GM19397 (cell line): Measurements from ENCODE around the gene RBM24.

Experiments used
- ATAC-seq: cut with Tn5 transposase; IDR thresholded peaks from one replicate; pipeline ENCODE4 v1.9.1; 2021; ENCODE audit warnings: mild to moderate bottlenecking, moderate library complexity; ENCODE audit not compliant: unreplicated experiment

RBM24 gene

DNA sequence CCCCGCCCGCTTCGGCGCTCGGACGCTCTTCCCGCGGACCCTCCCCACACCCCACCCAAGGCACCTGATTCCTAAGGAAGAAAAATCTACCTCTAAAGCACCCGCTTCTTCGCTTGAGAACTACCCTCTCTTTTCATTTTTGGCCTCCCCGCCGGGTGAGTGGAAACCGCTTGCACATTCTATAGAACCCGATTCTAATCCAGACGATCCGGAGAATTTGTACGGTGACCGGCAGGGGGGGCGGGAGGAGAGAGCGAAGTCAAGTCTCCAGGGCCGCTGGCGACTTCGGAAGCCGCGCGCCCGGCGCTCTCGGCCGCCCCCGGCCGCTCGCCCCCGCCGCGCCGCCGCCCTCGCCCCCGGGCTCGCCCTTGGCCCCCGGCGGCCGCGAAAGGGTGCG is at the start of gene RBM24:
TSS of gene RBM24 (plus strand) at position 262 of the 397 bp plus-strand sequence. CDS start 221 bp downstream, outside the sequence.
- no peak for ATAC-seq

DNA sequence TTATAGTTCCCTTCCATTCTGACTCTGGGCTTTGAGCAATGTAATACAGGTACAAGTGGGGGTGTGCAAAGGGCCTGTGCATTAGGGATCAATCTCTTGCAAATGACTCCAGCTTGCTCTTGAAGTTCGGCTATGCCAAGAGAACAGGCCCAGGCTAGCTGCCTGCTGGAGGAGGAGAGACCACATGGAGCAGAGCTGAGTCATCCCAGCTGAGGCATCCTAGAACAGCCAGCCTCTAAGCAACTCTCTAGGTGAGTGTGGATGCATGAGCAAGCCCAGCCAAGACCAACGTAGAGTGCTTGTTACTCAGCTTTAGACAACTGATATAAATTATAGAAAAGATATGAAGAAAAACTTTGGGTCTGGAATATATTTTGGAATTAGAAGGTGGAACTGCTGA is 47.6 kb upstream of the RBM24 start:
- no peak for ATAC-seq

DNA sequence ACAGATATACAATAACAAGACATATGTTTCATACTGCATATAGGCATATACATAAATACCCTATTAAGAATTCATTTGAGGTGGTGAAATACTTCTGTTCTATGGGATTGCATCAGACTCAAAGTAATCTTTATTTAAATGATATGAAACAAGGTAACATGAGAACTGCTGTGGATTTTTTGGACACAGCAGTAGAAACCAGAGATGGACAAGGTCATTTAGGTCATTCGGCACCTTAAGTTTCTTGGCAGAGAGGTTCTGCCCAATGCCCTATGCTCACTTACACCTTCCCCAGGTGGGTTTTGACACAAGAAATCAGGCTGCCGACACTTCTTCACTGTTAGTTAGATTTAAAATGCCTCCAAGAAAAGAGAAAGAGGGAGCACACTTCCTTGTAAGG is 43.9 kb upstream of the RBM24 start:
- no peak for ATAC-seq

DNA sequence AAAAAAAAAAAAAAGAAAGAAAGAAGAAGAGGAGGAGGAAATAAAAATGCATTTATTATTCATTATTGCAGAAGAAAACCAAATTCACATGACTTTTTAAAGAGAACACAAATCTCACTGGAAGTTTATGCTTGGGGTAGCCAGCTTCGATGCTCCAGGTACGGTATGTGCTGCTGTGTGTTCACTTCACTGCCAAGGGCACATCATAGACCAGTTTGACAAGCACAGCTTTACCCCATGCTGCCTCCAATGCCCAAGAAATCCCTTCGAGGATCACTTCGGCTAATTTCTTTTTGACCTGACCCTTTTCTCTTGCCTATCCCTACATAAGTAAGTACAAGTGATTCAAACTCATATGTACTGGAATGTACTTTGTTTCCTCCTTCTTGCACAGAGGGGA is 41.9 kb upstream of the RBM24 start:
- no peak for ATAC-seq

DNA sequence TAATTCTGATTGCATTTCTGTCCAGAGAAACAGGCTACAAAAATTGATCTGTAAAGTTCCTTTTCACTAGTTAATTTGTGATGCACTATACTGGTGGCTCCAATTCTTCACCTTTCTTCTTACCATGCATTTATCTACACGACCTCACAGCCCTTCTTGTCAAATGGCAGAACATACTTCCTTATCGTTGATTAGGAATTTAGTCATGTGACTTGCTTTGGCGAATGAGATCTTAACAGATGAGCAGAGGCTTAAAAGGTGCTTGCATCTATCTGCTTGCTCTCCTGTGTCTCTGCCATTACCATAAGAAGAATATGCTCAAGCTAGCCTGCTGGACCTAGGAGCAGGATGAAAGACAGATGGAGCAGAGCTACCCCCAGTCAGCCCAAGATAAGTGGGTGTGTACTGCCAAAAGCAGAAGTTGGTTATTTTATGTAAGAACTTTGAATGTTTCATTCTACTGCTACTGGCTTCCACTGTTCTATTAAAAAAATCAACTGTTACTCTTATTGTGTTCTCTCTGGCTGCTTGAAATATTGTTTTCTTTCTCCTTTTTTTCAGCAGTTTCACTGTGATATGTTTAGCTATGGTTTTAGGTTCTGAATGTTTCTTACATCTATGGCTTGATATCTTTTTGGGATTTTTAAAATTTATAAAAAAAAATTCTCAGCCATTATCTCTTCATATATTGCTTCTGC is 40.2 kb upstream of the RBM24 start:
- ATAC-seq = no peak

DNA sequence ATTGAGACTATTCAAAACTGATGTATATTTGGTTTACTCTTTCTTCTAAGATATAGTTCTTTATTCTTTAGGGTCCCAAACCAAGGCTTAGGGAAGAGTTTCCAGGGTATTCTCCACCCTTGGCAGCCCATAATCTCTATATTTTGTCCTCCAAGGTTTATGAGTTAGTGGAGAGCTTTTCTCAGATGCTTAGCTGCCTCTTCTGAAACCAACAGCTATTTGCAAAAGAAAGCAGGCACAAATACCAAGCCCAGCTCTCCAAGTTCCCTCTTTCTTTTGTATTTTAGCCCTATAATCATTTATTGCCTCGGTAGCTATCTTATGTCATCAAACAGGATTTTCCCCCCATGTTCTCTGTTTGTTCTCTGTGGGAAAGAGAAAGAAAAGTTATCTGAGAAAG is 39.1 kb upstream of the RBM24 start:
- no peak for ATAC-seq

DNA sequence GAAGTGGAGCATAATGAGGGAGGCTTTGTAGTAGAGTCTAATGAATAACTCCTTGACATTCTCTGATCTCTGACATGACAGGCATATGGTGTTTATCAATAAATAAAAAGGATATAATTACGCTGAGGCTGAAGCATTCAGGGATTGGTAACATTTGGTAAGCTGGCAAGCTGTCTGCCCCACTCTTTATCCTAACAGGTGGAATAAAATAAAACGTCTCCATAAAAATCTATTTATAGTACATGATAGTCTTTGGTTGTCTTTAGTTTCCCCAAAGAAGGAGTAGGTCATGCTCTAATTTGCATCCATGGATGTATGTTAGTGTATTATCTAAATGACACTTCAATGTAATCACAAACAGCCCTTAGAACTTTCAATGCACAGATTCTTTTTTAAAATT is 30.9 kb upstream of the RBM24 start:
- no peak for ATAC-seq

DNA sequence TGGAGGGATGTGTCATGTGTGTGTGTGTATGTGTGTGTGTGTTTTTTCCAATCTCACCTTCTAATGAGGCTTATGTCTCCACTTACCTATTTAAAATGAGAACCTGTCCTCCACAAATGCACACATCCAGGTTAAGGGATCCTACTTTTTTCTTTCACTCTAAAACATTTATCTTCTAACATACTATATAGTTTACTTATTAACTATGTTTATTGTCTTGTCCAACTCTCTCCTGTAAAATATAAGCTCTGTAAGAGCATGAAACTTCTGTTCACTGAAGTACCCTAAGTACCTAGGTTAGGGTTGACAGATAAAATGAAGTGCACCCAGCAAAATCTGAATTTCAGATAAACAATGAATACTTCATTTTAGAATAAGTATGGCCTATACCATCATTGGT is 29.2 kb upstream of the RBM24 start:
- ATAC-seq = no peak

DNA sequence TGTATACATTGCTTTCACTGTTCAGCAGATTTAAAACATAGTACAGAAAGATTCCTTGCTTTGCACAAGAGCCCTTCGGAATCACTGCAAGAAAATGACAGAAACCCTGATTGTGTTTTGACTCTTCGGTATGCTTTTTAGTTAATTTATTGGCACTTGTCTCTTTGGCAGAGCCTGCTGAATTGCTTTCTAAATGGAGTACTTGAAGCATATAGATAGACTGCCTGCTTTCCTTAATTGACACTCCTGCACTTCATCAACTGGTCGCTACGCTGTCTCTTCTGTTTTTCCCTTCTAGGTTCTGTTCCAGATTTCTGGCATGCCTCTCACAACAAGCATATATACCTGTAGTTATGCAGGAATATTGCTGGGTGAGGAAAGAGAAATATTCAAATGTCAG is 22.4 kb upstream of the RBM24 start:
- no peak for ATAC-seq

DNA sequence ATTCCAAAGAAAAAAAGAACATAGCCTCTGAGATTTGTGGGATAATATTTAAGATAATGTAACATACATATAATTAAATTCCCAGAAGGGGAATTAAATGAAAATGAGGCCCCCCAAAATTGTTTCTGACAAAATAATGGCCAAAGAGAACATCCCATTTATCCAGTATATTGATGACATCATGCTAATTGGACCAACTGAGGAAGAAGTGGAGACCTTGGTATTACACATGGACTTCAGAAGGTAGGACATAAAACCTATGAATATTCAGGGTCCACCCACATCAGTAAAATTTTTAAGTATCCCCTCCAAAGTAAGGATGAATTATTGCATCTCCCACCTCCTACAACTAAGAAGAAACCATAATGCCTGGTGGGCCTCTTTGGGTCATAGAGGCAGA is 15.6 kb upstream of the RBM24 start:
- no peak for ATAC-seq

DNA sequence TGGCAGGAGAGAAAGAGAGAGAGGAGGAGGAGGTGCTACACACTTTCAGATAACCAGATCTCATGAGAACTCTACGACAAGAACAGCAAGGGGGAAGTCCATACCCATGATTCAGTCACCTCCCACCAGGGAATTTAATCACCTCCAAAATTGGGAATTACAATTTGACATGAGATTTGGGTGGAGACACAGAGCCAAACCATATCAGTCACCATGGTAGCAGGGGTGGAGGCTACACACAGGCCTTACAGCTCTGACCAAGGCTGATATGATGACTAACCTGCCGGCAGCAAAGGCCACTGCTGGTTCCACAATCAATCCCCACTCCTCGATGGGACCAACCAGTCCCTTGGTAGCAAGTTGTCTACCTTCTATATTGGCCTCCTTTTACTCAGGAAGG is 13.6 kb upstream of the RBM24 start:
- ATAC-seq = no peak

DNA sequence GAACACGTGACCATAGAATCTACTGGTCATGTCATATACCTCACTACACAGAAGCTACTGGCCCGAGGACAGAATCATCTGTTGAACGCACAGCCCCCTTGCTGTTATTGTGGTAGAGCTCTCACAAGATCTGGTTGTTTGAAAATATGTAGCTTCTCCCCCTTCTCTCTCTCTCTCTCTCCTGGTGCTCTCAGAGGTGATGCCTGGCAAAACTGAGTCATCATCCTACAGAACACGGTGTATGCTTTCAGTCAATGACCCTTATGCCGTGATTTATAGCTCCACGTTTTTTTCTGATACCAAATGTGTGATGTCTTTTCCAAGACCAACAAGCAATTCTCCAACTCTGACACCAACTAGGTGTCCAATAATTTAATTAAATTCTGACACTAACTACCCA is 13.0 kb upstream of the RBM24 start:
- no peak for ATAC-seq

DNA sequence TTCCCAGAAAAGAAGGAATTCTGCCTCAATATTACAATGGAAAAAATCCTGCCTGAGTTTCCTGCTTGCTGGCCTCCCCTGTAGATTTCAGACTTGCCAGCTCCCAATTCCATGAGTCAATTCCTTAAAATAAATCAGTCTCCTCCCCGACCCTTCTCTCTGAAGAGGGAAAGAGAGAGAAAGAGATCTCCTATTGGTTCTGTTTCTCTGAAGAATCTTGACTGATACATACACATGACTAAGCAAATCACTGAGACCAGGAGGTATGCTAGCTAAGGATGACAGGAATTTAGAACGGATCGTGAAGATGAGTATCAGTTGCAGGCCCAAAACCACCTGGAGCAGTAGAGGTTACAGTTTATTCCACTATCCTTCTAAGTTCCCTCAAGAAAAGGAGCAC is 11.3 kb upstream of the RBM24 start:
- ATAC-seq = no peak

DNA sequence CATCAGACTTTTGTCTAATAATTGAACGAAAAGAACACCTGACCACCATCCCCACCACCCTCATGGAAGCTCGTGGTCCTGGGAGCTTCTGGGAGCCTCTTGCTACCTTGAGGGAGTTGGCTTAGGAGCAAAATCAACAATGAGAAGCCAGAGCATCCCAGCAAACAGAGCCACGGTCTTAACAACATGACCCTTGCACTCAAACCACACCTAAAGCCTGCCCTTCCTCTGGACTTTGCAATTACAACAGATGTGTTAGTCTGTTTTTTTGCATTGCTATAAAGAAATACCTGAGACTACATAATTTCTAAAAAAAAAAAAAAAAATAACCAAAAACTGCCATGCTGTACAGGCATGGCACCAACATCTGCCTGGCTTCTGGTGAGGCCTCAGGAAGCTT is 9.5 kb upstream of the RBM24 start:
- ATAC-seq = no peak

DNA sequence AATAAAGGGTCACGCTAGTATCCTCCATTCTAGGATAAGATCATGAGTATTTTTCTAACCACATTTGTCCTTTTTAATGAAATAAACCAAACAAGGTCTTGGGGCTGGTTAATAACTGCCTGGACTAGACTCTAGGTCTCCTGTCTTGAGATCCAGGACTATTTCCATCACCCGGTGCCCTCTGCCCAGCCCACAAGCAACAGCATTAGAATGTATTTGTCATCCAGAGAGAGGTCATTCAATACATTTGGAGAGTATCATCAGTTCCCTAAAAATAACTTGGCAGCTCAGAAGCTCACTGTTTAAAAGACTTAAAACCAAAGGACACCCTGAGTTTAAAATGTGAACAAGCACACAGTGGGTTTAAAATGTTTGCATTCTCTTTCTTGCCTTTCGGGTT is 4.4 kb upstream of the RBM24 start:
- no peak for ATAC-seq

DNA sequence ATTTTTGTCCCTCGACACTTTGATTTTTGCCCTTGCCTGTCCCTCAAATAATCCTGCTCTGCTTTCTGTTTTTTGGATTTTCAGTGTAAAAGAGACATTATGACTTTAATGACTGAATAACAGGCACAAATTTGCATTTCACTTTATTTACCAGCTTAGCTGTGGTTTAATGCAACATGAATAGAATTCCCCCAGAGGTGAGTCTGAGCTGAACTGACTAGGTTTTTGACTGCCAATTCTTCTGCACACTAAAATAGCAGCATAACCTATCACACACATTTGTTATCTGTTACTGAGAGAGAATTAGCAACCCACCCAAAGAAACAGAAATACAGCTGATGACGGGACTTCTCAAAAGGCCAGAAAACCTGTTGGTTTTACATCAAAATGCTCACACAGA is 3.9 kb upstream of the RBM24 start:
- no peak for ATAC-seq

DNA sequence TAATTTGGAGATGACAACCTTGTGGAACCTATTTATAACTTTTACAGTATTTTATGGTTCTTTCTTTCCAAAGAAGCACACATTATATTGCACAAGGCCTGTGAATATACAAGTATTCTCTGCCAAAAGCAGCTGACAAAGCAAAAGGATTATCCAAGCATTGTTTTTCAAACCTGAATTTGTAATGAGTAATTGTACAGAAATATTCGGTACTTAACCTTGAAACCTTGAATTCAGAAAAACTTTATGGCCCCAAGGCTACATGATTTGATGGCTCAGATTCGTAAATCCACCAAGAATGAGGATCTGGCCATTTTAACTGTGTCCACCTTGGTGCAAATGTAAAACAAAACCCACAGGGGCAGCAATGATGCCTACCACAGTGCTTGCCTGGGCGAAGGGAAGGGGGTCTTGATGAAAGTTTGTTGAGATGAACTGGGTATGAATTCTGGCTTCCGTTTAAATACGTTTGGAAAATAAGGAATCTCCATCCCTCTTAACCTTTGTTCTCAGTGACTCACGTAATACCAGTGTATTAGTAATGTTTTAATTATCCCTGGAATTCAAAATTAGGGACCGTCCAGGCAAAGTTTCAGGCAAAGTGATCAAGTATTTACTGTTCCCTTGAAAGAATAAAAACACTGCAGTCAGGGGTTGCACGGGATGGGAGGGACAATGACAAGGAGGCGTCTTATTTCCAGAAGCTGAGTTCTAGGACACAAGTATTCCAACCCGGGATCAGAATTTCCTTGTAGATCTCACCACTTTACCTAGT is 2.7 kb upstream of the RBM24 start:
- ATAC-seq = no peak

DNA sequence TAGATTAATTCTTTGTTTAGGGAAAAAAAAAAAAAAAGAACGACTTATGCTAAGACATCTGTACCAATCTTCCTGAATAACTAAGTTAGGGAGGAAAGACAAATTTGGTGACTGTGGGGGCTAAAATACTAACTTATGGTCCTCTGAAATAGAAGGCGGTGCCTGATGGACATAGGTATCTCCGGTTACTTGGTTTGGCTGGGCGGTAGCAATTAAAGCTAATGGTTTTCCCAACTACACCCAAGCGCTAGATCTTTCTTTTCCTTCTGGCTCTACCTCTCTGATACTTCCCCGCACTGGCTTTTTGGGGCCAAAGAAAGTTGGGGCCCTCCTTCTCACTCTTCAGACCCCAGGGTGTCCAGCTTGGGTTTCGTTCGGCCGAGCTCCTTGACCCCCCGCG is 1.0 kb upstream of the RBM24 start:
- no peak for ATAC-seq

DNA sequence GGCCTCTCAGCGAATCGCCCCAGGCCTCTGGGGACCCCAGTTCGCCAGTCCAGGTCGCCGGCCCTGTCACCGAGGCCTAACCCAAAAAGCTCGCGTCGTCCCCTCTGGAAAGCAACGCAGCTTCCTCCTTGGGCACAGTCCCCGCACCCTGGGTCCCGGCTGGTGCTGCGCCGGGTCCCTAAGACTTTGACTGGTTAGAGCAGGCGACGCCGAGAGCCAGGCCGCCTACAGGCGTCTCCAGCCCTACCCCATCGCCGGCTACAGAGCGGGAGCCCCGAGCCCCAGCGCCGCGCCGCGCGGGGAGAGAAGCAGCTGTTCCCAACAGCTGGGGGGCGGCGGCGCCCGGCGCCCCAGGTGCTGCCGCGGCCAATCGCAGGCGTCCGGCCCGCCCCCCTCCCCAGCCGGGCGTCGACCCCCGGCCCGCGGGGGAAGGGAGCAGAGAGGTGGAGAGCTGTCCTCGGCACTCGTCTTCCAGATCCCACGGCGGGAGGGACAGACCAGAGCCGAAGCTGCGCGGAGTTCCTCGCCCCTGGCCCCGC is 540 bp upstream of the RBM24 start:
- ATAC-seq = no peak

DNA sequence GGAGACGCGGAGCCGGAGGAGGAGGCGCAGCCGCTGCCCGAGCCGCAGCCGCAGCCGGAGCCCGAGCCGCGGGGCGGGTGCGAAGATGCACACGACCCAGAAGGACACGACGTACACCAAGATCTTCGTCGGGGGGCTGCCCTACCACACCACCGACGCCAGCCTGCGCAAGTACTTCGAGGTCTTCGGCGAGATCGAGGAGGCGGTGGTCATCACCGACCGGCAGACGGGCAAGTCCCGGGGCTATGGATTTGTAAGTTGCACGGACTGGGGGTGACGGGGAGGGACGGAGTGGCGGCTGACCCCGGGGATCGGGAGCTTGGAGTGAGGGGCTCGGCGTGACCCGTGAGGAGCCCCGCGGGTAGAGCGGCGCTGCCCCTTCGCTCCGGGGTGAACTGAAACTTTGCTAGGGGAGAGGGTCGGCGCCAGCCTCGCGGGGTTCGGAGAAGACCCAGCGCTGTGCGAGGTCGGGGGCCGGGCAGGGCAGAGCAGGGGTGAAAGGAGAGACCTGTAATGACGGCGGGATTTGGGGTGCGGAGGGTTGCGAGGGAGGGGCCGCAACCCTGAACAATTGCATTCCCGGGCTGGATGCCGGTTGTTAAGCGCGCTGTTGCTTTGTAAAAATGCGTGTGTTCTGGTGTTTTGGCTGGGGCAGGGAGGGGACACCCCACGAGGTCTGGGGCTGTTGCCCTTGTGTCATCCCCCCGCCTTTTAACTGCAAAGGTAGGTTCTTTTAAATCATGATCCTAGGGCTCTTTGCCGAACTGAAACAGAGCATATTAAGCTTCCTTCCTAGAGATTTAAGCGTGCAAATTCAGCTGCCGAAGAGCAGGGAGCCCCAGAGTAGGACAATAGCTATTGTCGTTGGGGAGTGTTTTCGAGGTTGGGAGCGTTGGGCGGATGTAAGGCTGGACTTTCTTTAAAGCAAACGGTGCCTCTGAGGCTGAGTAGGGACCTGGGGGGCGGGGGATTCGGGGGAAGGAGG is 628 bp downstream of the RBM24 start:
- ATAC-seq = no peak

DNA sequence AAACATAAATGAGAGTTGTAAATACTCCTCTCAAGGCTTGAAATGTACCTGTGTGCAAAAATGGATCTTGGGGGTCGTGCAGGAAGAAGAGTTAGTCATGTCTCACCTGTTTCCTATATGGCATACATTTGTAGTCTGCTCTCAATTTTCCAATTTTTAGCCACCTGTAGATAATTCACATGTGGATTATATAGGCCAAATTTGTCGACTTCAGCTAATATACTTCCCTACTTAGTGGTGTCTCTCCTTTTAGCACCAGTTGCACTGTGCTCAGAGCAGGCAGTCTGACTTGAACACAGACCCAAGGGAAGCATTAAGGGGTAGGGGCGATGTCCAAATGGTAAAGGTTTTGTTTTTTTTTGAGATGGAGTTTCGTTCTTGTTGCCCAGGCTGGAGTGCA is 1.9 kb downstream of the RBM24 start:
- no peak for ATAC-seq
